ENCODE results near the gene CCT6B.

- TF ChIP-seq CTCF (IDR thresholded peaks at IDR 0.05 in 2 of 3, conservative IDR thresholded peaks at IDR 0.05 in 1 of 3; ENCODE audit: borderline replicate concordance in 1 of 3, insufficient read depth in 1 of 3, low read depth in 2 of 3, low read length in 2 of 3) (no peak), REST (IDR thresholded peaks at IDR 0.05; ENCODE audit: low read depth) (no peak), MAX (IDR thresholded peaks at IDR 0.05) (no peak), POLR2AphosphoS5 (IDR thresholded peaks at IDR 0.05; ENCODE audit: low read depth, low read length) (no peak), JUND (IDR thresholded peaks at IDR 0.05) (no peak), POLR2A (IDR thresholded peaks at IDR 0.05; ENCODE audit: borderline replicate concordance, extremely low read depth, insufficient read depth, insufficient read length) (no peak), TCF7L2 (IDR thresholded peaks at IDR 0.05; ENCODE audit: borderline replicate concordance, extremely low read depth, insufficient read depth, insufficient read length) (no peak), SRF (IDR thresholded peaks at IDR 0.05; ENCODE audit: low read depth) (no peak)
Observed at GRCh38 chr17:34997355-34997862, 36.1 kb upstream of the CCT6B start.
